ENCODE data around the gene CACNA1G. TPM values are rescaled to one million over a fixed set of nuclear protein-coding genes. Genes with fewer than 3 reads are reported as not detected.

The CACNA1G gene
- total and polyA plus RNA-seq, 4 donors = under 0.01 to 0.14 (median 0.01) TPM; not detected in 1

DNA sequence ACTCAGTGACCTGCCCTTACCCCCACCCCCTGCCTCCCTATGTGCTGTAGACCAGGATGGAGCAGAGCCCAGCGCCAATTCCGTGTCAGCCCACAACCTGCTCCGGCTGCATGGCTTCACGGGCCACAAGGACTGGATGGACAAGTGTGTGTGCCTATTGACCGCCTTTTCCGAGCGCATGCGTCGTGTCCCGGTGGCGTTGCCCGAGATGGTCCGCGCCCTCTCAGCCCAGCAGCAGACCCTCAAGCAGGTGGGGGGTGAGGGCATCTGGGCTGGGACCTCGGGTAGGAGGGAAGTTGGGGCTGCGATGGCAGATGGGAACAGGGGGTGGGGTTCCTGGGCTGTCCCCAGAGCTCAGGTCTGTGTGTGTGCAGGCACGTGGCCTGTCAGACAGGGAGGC, 6.3 kb upstream of the CACNA1G start:
- Histone ChIP-seq H3K4me1 (ENCODE audit: control insufficient read depth in 4 of 4, insufficient read depth in 4 of 4, low read length in 3 of 4) (peaks cover 2 to 21% (median 16%) of the 10 kb centered on the region in 4 donors), H3K36me3 (ENCODE audit: control insufficient read depth in 4 of 4, insufficient read depth in 3 of 4, low read depth in 1 of 4, low read length in 3 of 4) (peaks cover 0 to 5% (median 1%) of the 10 kb centered on the region in 4 donors), H3K9me3 (ENCODE audit: control insufficient read depth in 4 of 4, low read length in 3 of 4) (no peaks in the 10 kb centered on the region), H3K4me3 (ENCODE audit: low read depth in 1 of 3, low read length in 3 of 3) (no peak overlapping the region), H3K27ac (ENCODE audit: low read depth in 1 of 2, low read length in 2 of 2) (no peak overlapping the region), H3K27me3 (ENCODE audit: control insufficient read depth in 4 of 4, insufficient read depth in 4 of 4, low read length in 3 of 4) (peaks cover 0 to under 1% (median 0%) of the 10 kb centered on the region in 4 donors), H3K9ac (ENCODE audit: low read depth in 1 of 2, low read length in 2 of 2) (no peak overlapping the region)
- 96% methylated on average over 17 of the region's 17 CpGs for WGBS
- no peak for DNase-seq (ENCODE audit: low spot score)
- no peak for TF ChIP-seq RAD21 (IDR thresholded peaks at IDR 0.05)
- TF ChIP-seq ATF3 (IDR thresholded peaks at IDR 0.05) = no peak
- no peak for TF ChIP-seq EGR1 (IDR thresholded peaks at IDR 0.05; ENCODE audit: low read depth in 2 of 2)
- TF ChIP-seq GABPA (IDR thresholded peaks at IDR 0.05 in 1 of 2, conservative IDR thresholded peaks at IDR 0.05 in 1 of 2) = no peak
- TF ChIP-seq YY1 (IDR thresholded peaks at IDR 0.05) = no peak
- TF ChIP-seq TAF1 (conservative IDR thresholded peaks at IDR 0.05) = no peak
- TF ChIP-seq HNF4A (conservative IDR thresholded peaks at IDR 0.05) = no peak
- TF ChIP-seq FOXA1 (IDR thresholded peaks at IDR 0.05) = no peak
- no peak for TF ChIP-seq FOXA2 (IDR thresholded peaks at IDR 0.05)
- no peak for TF ChIP-seq CTCF (IDR thresholded peaks at IDR 0.05; ENCODE audit: low read depth, low read length, missing input control)
- TF ChIP-seq, protein P1, sequence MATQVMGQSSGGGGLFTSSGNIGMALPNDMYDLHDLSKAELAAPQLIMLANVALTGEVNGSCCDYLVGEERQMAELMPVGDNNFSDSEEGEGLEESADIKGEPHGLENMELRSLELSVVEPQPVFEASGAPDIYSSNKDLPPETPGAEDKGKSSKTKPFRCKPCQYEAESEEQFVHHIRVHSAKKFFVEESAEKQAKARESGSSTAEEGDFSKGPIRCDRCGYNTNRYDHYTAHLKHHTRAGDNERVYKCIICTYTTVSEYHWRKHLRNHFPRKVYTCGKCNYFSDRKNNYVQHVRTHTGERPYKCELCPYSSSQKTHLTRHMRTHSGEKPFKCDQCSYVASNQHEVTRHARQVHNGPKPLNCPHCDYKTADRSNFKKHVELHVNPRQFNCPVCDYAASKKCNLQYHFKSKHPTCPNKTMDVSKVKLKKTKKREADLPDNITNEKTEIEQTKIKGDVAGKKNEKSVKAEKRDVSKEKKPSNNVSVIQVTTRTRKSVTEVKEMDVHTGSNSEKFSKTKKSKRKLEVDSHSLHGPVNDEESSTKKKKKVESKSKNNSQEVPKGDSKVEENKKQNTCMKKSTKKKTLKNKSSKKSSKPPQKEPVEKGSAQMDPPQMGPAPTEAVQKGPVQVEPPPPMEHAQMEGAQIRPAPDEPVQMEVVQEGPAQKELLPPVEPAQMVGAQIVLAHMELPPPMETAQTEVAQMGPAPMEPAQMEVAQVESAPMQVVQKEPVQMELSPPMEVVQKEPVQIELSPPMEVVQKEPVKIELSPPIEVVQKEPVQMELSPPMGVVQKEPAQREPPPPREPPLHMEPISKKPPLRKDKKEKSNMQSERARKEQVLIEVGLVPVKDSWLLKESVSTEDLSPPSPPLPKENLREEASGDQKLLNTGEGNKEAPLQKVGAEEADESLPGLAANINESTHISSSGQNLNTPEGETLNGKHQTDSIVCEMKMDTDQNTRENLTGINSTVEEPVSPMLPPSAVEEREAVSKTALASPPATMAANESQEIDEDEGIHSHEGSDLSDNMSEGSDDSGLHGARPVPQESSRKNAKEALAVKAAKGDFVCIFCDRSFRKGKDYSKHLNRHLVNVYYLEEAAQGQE (IDR thresholded peaks at IDR 0.05) = no peak
- no peak for TF ChIP-seq SP1 (IDR thresholded peaks at IDR 0.05)
- TF ChIP-seq MAX (IDR thresholded peaks at IDR 0.05) = no peak
- no peak for TF ChIP-seq HNF4G (IDR thresholded peaks at IDR 0.05)
- no peak for TF ChIP-seq JUND (IDR thresholded peaks at IDR 0.05)
- TF ChIP-seq RXRA (IDR thresholded peaks at IDR 0.05) = no peak
- no peak for TF ChIP-seq ZBTB33 (IDR thresholded peaks at IDR 0.05)
- no peak for TF ChIP-seq NR2F2 (IDR thresholded peaks at IDR 0.05)

Measured in liver (tissue), 9 donors.